Motor neuron (in vitro differentiated cells): ENCODE data around the gene VWC2L. TPM values are rescaled to one million over a fixed set of nuclear protein-coding genes. Genes with fewer than 3 reads are reported as not detected.
A peak's percentile ranks its signal among the peaks of the same experiment; 100 is the strongest.

Source experiments
- ATAC-seq, 8 experiments: fragments of 200-7000 bp; cut with Tn5 transposase; replicated peaks in 6 of 8; 2 replicates each; pipeline ENCODE4 v1.8.0; 2021; ENCODE audit warnings: mild to moderate bottlenecking in 8 of 8, moderate library complexity in 8 of 8
- H3K27ac ChIP-seq, 2 donors: fragments of 250-450 bp; sonication (Bioruptor Pico); 2 replicates each; pipeline ENCODE4 v1.9.0; 2021; ENCODE audit warnings: antibody characterized with exemption in 2 of 2, mild to moderate bottlenecking in 2 of 2, moderate library complexity in 1 of 2
- H3K4me1 ChIP-seq, 2 donors: fragments of 250-450 bp; sonication (Bioruptor Pico); replicated peaks in 1 of 2; 2 replicates each; pipeline ENCODE4 v1.6.1; 2021; ENCODE audit warnings: antibody characterized with exemption in 2 of 2, mild to moderate bottlenecking in 2 of 2, moderate library complexity in 1 of 2
- H3K4me3 ChIP-seq, 5 donors: fragments of 250-450 bp; sonication (Bioruptor Pico); 2 replicates each; pipeline ENCODE4 v1.9.0; 2021; ENCODE audit warnings: antibody characterized with exemption in 5 of 5, mild to moderate bottlenecking in 5 of 5, moderate library complexity in 4 of 5
- WGBS, 10 experiments: fragments of 450-650 bp; shearing (Covaris generic); methylation state at CpG; one replicate each; pipeline ENCODE4 v1.0.0; 2022; 5-methylcytosine and 5-hydroxymethylcytosine counted together
- in situ Hi-C, 9 experiments: fragments of 400-800 bp; cut with MboI; loops; one replicate each; pipeline ENCODE4 v1.15.0; 2021; ENCODE audit warnings: low sequenced_read_pairs in 9 of 9, low pct_unique_long_range_greater_than_20kb in 2 of 9; ENCODE audit not compliant: unreplicated experiment in 9 of 9
- total RNA-seq, 8 experiments: library from RNA; unstranded; fragments of 300-600 nt; gene quantifications; 2 replicates each; pipeline versions ENCODE4 v1.2.3 to v1.2.4, GENCODE V29; 2022

Gene VWC2L
- total RNA-seq, 8 experiments from 2014 or later, result 0.25 to 1.4 (median 0.64) TPM; not detected in 1

DNA sequence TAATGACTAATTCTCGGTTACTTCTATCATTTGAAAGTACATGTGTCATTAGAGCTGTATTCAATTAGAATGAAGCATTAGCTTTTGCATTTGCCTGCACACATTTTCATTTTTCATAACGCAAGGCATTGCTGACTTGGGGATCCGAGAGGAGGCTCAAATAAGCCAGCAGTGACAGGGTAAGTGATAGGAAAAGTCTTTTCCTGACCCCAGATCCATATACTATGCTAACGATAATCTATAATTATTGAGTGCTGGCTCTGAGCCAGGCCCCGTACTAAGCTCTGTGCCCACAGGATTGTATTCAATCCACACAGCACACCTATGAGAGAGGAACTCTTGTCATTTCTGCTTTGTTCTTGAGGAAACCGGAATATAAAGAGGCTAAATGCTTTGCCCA lies 168.2 kb downstream of the VWC2L start:
- Histone ChIP-seq H3K27ac (no peak overlapping the region), H3K4me1 (peaks cover 30 to 35% of the 10 kb centered on the region in 2 donors), H3K4me3 (no peak overlapping the region)
- 8 to 80% (median 45%) methylated on average over 1 to 6 of the region's 6 CpGs for WGBS, 10 experiments
- peak in 4 of 8 experiments; percentile 12 to 82 (median 25) for ATAC-seq
- in situ Hi-C loops, result no loop called here

DNA sequence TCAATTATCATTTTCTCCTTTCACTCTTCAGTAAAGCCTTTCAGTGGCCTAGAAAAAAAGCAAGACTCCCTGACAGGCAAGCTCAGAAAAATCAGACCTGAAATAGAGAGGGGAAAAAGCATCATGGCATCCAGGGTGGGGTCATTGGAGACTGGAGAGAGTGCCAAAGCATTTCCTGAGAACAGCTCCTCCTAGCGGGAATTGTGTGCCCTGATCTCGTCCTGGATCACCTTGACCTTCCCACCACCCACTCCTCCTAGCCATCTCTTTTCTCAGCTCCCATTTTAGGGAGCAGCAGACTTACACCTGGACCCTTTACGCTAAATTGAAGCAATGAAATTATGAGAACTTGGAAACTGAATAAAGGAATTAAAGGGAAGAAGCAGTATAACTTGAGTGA lies 176.6 kb downstream of the VWC2L start:
- ATAC-seq, result peak in 1 of 8 experiments; percentile 41
- no peak overlapping the region for H3K4me3 ChIP-seq
- WGBS, 10 experiments, result 10 to 56% (median 31%) methylated on average over 1 to 3 of the region's 3 CpGs; no CpG with 5 or more reads in 4 of the 10 experiments
- peaks cover 0 to 13% of the 10 kb centered on the region in 2 donors for H3K4me1 ChIP-seq
- H3K27ac ChIP-seq, result no peak overlapping the region
- in situ Hi-C loops, result no loop called here

DNA sequence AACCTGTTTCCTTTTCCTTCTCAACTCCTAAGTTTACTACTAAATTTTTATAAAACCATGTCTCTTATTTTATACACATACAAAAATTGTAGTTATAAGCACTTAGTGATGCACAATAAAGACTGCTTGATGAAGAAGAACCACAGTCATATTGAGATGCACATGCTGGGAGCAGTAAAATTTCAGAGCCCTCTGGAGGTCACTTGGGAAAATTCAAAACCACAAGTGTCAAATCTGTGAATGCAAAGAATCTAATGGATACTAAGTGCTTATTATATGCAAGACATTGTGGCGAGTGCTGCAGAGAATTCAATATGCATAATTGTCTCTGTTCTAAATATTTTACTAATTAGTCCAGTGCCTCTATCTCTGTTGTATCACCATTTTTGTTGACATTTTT lies 180.5 kb downstream of the VWC2L start:
- Histone ChIP-seq H3K27ac (no peak overlapping the region), H3K4me3 (no peak overlapping the region), H3K4me1 (peaks cover 0 to 13% of the 10 kb centered on the region in 2 donors)
- in situ Hi-C loops, result no loop called here
- WGBS, 10 experiments, result 0 to 77% (median 50%) methylated on average over 1 of the region's 1 CpG; no CpG with 5 or more reads in 3 of the 10 experiments
- peak in 2 of 8 experiments; percentile 21 to 46 for ATAC-seq

DNA sequence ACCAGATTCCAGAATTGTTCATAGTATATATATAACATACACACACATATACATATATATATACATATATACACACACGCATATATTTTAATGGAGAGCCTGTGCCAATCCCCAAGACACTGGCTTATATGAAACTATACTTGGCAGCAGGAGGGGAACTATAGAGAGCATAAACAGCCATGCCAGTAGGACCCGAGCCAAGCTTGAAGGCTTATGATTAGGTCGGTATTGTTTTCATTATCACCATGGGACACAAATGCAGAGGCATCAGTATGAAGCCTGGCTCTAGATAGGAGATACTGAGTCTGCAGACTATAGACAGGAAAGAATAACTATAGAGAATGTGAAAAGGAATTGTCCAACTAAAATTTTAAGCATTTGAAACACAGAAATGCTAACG lies 181.2 kb downstream of the VWC2L start:
- in situ Hi-C loops, result no loop called here
- WGBS, 10 experiments, result 0 to 96% (median 73%) methylated on average over 1 to 4 of the region's 4 CpGs; no CpG with 5 or more reads in 1 of the 10 experiments
- Histone ChIP-seq H3K4me1 (peaks cover 0 to 13% of the 10 kb centered on the region in 2 donors), H3K27ac (no peak overlapping the region), H3K4me3 (no peak overlapping the region)
- ATAC-seq, result peak in 1 of 8 experiments; percentile 49

DNA sequence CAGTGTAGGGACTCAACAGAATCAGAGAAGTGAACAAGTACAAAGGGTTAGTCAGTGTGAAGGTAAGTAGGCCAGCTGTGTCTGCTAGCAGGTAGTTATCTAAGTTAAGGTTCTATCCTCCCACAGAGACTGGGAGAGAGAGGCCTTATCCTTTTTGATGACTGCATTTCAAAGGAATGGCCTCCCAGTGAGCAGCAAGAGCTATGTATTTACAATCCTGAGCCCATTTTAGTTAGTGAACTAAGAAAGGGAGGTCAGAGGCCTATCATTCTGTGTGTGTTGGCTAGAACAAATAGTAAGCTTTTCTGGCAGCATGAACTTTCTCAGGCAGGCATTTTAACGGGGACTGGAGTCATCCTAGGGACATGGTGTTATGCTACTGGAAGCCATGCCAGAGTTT lies 182.9 kb downstream of the VWC2L start:
- Histone ChIP-seq H3K27ac (no peak overlapping the region), H3K4me3 (no peak overlapping the region), H3K4me1 (peaks cover 0 to 5% of the 10 kb centered on the region in 2 donors)
- WGBS, 10 experiments, result 0 to 40% (median 10%) methylated on average over 1 of the region's 1 CpG; no CpG with 5 or more reads in 6 of the 10 experiments
- in situ Hi-C loops, result no loop called here
- ATAC-seq, result peak in 3 of 8 experiments; percentile 37 to 93 (median 60)

DNA sequence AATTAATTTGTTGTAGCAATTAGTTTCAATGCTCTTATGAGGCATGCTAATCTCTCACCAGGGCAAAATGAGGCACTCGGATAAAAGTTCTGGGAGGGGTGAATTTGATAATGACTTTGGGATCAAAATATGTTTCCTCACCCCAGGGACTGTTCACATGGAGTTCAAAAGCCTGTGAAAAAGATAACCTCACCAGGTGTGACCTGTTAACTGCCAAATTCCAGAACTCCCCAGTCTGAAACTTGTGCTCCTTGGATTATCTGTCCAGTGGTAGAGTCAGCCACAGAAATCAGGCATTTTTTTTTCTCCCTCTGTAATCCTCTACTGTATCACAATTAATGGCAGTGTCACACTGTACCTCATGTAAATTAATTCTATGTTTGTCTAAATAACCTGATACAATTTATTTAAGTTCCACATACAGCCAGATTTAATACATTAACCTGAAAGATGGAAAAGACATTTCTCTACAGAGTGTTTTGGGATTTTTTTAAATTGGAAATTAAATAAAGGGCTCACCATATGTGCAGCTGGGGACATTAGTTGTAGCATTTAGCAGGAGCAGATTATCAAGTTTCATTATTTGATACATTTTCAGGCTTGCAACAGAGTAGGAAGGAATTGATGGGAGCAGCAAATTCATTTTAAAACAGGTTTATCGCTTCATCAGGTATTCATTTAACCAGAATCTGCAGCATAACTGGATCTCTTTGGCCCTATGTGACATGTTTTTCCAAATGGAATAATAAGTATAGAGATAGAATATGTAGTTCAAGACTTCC lies 191.2 kb downstream of the VWC2L start:
- 22 to 100% (median 100%) methylated on average over 1 to 2 of the region's 2 CpGs; no CpG with 5 or more reads in 4 of the 10 experiments for WGBS, 10 experiments
- in situ Hi-C loops, result no loop called here

DNA sequence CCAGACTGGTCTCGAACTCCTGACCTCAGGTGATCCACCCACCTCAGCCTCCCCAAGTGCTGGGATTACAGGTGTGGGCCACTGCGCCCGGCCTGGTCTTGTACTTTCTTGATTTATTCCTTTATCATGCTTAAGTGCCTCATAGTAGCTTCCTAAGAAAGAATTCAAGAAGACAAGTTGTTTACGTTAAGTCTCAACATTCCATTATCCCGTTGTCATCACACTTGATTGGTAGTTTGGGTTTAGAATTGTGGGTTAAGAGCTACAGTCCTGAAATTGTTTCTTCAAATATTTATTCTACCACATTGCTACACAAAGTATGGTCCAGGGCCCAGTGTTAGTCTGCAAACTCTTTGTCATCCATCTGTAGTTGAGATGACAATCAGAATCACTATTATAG lies 194.0 kb downstream of the VWC2L start:
- Histone ChIP-seq H3K27ac (no peak overlapping the region), H3K4me3 (no peak overlapping the region), H3K4me1 (no peaks in the 10 kb centered on the region)
- in situ Hi-C loops, result no loop called here
- WGBS, 10 experiments, result 22 to 100% (median 79%) methylated on average over 1 to 5 of the region's 5 CpGs; no CpG with 5 or more reads in 2 of the 10 experiments
- no peak for ATAC-seq

More for the DNA sequence above, 191.2 kb downstream of the VWC2L start:
- H3K4me1 ChIP-seq, result no peaks in the 10 kb centered on the region
- H3K27ac ChIP-seq, result no peak overlapping the region
- no peak overlapping the region for H3K4me3 ChIP-seq
- no peak for ATAC-seq

DNA sequence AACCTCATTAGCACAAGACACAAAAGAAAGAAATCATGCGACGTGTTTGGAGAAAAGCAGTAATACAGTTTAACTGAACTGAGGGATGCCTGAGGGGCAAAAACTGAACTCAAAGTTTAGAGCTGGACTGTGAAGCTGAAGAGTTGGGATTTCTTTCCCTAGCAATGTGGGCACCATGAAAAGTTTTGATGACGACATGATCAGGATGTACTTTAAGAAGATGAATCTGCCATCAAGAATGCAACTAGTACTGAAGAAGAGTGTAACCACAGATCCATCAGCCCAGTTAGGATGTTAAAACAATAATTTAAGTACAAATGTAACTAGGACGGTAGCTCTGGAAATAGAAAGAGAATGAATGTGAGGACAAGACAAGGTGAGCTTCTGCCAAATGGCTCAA lies 196.2 kb downstream of the VWC2L start:
- in situ Hi-C loops, result no loop called here
- Histone ChIP-seq H3K4me3 (no peak overlapping the region), H3K27ac (no peak overlapping the region), H3K4me1 (no peaks in the 10 kb centered on the region)
- 43 to 100% (median 94%) methylated on average over 1 to 4 of the region's 4 CpGs for WGBS, 10 experiments
- ATAC-seq, result no peak

DNA sequence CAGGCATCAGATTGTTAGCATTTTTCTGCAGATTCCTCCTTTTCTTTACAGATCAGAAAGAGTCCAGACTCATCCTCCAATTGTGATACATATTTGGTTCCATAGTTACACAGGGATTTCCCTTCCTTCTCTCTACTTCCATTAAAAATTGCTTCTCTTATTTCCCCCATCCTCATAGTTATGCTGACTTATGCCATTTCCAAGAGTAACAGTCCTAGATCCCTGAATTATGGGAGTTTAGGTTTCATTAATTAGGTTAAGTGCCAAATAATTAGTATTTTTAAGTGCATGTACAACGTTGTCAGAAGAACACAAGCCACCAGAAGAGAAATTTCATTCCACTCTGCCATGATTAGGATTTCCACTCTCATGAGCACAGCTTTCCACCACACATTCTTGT lies 200.2 kb downstream of the VWC2L start:
- in situ Hi-C loops, result no loop called here
- WGBS, 10 experiments, result 0 to 83% (median 39%) methylated on average over 1 of the region's 1 CpG; no CpG with 5 or more reads in 2 of the 10 experiments
- Histone ChIP-seq H3K27ac (no peak overlapping the region), H3K4me1 (no peaks in the 10 kb centered on the region), H3K4me3 (no peak overlapping the region)
- ATAC-seq, result no peak

DNA sequence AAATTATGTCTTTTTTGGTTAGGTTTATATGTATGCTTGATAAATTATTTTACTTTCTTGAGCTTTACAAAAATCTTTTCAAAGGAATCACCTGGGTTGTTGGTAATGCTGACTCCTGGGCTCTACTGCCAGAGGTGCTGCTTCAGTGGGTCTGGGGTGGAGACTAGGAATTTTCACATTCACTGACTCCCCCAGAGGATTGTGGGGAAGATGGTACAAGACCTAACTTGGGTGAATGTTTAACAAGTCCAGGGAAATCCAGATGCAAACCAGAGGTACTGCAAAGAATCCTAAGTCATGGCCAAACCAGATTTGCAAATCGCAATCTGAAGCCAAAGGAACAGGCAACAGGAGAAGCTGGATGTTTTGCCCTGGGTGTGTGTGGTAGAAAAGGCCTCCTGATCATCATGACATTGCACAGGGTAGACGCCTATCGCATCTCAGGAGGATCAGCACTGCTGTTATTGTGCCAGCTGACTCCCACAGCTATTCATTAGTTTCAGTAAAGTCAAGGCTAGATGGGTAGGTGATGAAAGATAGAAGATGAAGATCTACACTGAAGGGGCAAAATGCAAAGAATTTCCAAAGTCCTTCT lies 213.4 kb downstream of the VWC2L start:
- Histone ChIP-seq H3K4me3 (no peak overlapping the region), H3K4me1 (no peaks in the 10 kb centered on the region), H3K27ac (no peak overlapping the region)
- in situ Hi-C loops, result no loop called here
- 20 to 100% (median 77%) methylated on average over 2 to 3 of the region's 3 CpGs; no CpG with 5 or more reads in 3 of the 10 experiments for whole genome bisulfite sequencing, 10 experiments
- peak in 3 of 8 experiments; percentile 18 to 48 (median 43) for ATAC-seq

DNA sequence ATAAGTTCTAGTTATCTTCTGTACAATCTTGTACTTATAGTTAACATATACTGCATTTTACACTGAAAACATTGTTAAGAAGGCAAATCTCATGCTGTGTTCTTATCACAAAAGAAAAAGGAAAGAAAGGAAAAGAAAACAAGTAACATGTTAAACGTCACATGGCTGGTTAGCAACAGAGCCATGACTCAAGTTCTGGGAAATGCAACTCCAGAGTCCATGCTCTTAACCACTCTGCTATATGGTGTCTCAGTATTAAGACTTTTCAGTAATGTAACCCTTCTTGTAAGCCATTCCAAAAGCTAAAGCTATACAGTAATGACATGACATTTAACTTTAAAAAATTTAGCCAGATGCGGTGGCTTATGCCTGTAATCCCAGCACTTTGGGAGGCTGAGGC lies 217.2 kb downstream of the VWC2L start:
- WGBS, 10 experiments, result 0 to 100% (median 70%) methylated on average over 1 to 2 of the region's 2 CpGs; no CpG with 5 or more reads in 1 of the 10 experiments
- H3K4me1 ChIP-seq, result no peaks in the 10 kb centered on the region
- no peak overlapping the region for H3K4me3 ChIP-seq
- in situ Hi-C loops, result no loop called here
- H3K27ac ChIP-seq, result no peak overlapping the region
- no peak for ATAC-seq
